ENCODE results near the gene ADD2.
"Not testable (repeated sequence)": the region's sequence is repeated elsewhere in the genome, so short reads cannot be mapped to it uniquely, and the experiment has no call there.

ADD2 gene

DNA sequence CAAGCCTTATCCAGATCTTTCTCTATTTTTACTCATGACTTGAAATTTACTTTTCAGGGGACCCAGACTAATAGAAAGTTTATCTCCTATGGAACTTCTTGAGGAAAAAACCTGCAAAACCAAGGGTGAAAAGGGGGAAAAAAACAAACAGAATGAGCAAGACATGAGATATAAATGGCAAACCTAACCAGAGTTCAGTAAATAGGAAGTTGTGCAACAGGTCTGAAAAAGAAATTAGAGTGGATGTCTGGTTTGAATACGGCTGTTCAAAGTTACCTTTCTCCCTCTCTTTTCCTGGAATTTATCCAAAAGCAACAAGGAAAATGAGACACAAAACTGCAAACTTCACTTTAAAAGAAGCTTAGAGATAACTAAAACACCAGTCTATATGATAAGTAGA, 135.6 kb downstream of the ADD2 start:
- no peak for DNase-seq

DNA sequence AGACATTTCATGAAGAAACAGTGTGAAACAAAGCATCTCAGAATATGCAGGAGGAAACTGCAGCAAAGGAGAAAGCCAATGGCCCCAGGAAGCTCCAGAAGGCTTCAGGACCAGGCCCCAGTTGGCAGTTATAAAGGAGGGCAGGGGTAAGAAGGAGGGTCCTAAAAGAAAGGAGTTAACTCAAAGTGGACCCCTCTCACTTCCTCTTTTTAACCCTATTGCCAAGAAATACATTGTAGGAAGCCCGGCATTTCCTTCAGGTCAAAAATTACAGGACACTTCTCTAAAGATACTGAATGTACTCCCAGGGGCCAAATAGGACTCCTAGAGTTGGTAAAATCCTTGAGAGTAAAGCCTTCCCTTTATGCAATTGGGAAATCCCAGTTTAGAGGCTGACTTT, 137.2 kb downstream of the ADD2 start:
- no peak for DNase-seq

- no peak for DNase-seq
These were observed 140.6 kb downstream of the ADD2 start for GRCh38 chr2:70627211-70627898.

- no peak for DNase-seq
These were observed 141.6 kb downstream of the ADD2 start for GRCh38 chr2:70626254-70626990.

GRCh38 chr2:70621536-70621935, 146.5 kb downstream of the ADD2 start:
- not testable (repeated sequence) for DNase-seq

- DNase-seq: no peak
These were observed 148.0 kb downstream of the ADD2 start for GRCh38 chr2:70620020-70620419.

DNA sequence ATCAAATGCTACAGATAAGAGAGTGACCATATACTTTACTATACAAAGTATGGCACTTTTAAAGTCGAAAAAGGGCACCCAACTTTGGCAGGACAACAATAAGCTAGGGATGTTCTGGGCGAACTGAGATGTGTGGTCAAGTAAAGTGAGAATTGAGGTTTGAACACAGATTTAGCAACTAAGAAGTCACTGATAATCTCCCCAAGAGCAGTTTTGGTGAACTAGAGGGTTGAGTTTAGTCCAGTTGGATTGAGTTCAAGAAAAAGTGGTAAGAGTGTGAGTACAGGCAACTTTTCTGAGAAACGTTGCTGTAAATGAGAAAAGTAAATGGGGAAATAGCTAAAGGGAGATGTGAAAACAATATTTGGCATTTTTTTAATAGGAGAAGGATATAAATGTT, 148.8 kb downstream of the ADD2 start:
- no peak for DNase-seq

DNA sequence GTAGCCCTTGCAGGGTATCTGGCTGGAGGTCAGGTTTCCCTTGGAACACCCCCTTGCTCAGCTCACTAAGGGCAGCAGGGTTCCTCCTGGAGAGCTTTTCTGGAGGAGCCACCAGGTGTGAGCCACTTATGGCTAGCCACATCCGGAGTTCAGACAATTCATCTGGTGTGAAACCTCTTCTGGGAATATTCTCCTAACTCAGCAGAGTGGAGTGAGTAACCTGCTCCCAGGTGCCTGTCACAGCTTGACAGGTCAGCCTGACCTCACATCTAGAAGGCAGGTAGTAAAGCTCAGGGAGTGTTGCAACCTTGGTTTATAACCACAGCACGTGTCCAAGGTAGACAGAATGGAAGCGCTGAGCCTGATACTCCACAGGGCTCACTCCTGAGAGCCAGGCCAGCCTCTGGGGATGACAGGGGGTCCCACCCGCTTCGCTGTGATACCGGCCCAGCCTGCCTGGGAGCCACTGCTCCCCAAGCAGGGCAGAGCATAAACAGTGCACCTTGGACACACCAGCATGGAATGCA, 151.8 kb downstream of the ADD2 start:
- DNase-seq: no peak

DNA sequence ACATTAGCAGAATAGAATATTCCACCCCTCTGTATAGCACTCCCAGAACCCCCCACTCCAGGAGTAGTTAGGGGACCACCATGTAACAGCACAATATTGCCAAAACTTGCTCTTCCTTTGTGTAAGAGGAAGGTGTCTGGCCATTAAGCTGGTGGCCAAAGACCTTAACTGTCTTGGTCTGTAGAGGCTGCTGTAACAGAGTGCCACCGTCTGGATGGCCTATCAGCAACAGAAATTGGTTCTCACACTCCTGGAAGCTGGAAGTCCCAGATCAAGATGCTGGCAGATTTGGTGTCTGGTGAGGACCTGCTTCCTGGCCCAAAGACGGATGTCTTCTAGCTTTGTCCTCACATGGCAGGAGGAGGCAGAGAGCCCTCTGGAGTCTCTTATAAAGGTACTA, 152.8 kb downstream of the ADD2 start:
- DNase-seq: no peak

DNA sequence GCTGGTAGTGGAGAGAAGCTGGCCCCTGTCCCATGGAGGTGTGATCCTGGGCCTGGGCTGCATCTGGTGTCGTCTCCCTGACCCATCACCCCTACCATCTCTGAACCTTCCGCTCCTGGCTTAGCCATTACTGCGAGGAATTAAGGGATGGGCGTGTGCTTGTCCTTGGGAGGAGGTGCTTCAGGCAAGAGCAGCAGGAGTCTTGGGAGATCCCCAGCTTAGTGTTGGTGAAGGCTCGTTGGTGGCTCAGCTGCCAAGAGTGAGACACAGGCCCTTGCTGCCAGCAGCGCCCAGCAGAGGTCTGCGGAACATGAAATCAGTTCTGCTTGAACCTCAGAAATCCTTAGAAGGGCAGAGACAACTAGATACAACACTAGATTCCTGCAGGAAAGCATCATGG, 154.5 kb downstream of the ADD2 start:
- no peak for DNase-seq

DNA sequence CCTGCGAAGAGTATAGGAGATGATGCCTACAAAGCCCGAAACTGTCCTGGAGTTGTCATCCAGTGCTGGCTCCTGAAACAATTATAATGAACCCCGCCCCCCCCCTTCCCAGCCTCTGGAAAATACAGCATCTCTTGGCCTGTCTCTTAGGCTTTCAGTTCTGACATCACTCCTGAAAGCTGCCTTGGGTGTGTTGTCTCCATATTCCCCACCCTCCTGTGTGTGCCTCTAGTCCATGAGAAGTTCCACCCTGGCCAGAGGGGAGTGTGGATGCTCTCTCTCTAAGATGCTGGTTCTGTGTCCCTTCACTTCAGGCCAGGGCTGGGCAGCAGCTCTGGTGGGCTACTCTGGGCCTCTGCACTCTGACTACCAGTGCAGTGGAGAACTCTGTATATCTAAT, 155.4 kb downstream of the ADD2 start:
- DNase-seq: no peak

GRCh38 chr2:70608373-70608772, 159.6 kb downstream of the ADD2 start:
- DNase-seq: no peak

DNA sequence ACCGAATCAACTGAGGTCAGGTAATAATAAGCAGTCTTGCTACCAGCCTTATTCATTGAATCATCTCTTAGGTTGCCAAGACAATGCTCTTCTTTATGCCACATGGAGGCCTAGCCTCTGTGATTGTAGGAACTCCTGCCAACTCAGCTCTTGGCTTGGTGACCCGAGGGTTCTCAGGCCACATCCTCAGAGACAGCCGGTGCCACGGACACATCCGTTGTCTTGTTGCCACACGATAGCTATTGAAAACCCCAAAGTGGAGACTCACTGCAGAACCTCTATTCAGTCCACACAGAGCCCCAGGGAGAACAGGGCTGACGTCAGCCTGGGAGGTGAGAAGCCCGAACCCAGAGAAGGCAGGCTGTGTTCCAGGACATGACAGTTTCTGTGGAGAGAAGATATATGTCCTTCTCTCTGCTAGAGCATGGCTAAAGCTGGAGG, 160.9 kb downstream of the ADD2 start:
- no peak for DNase-seq
